Neuronal stem cell (in vitro differentiated cells): ENCODE results near the gene TMEM244.

Experiments used
- DNase-seq: peaks from one replicate; pipeline ENCODE4 v3.0.0-alpha.2; 2013; ENCODE audit warnings: low spot score
- H2AFZ ChIP-seq: one replicate; pipeline ENCODE4 v1.6.1; 2013; ENCODE audit warnings: mild to moderate bottlenecking, low read length, inconsistent platforms
- H2AK5ac ChIP-seq: 2 replicates; pipeline ENCODE4 v1.6.1; 2013; ENCODE audit warnings: low read depth, mild to moderate bottlenecking, inconsistent platforms, low read length, moderate library complexity, mixed read lengths
- H2BK120ac ChIP-seq: 2 replicates; pipeline ENCODE4 v1.6.1; 2013; ENCODE audit warnings: low read depth, mild to moderate bottlenecking, inconsistent platforms, low read length, moderate library complexity, mixed read lengths
- H2BK12ac ChIP-seq: one replicate; pipeline ENCODE4 v1.6.1; 2013; ENCODE audit warnings: low read length, inconsistent platforms
- H2BK15ac ChIP-seq: 2 replicates; pipeline ENCODE4 v1.6.1; 2013; ENCODE audit warnings: mild to moderate bottlenecking, low read length, inconsistent platforms, mixed read lengths
- H2BK5ac ChIP-seq: one replicate; pipeline ENCODE4 v1.6.1; 2013; ENCODE audit warnings: inconsistent platforms, mild to moderate bottlenecking, low read length, moderate library complexity
- H3K14ac ChIP-seq: one replicate; pipeline ENCODE4 v1.6.1; 2013; ENCODE audit warnings: low read length, inconsistent platforms
- H3K18ac ChIP-seq: 2 replicates; pipeline ENCODE4 v1.6.1; 2013; ENCODE audit warnings: low read length, inconsistent platforms
- H3K23ac ChIP-seq: 2 replicates; pipeline ENCODE4 v1.6.1; 2013; ENCODE audit warnings: low read depth, mild to moderate bottlenecking, mixed read lengths, low read length, inconsistent platforms; ENCODE audit not compliant: poor library complexity
- H3K27ac ChIP-seq: replicated peaks from 3 replicates; pipeline ENCODE4 v1.5.1; 2013; ENCODE audit warnings: low read length, inconsistent platforms
- H3K27me3 ChIP-seq, 3 experiments: 2 replicates each; pipeline ENCODE4 v1.6.1; 2013; ENCODE audit warnings: low read length in 3 of 3, mild to moderate bottlenecking in 2 of 3, inconsistent platforms in 1 of 3, low read depth in 1 of 3, mixed read lengths in 1 of 3, moderate library complexity in 1 of 3; ENCODE audit not compliant: control insufficient read depth in 3 of 3, insufficient read depth in 3 of 3
- H3K36me3 ChIP-seq, 2 donors: replicated peaks in 1 of 2; 2 replicates each; pipeline ENCODE4 v1.6.1; 2013; ENCODE audit warnings: low read length in 2 of 2; ENCODE audit not compliant: control insufficient read depth in 2 of 2, insufficient read depth in 2 of 2
- H3K4ac ChIP-seq: 2 replicates; pipeline ENCODE4 v1.6.1; 2013; ENCODE audit warnings: inconsistent platforms, mild to moderate bottlenecking, low read length, moderate library complexity
- H3K4me1 ChIP-seq, 2 donors: 1 replicate in 1 of 2; 2 replicates in 1 of 2; pipeline ENCODE4 v1.6.1; 2013; ENCODE audit warnings: low read length in 2 of 2, low read depth in 1 of 2; ENCODE audit not compliant: control insufficient read depth in 2 of 2, insufficient read depth in 1 of 2
- H3K4me2 ChIP-seq: one replicate; pipeline ENCODE4 v1.6.1; 2013; ENCODE audit warnings: mild to moderate bottlenecking, low read length, inconsistent platforms; ENCODE audit not compliant: insufficient read depth, poor library complexity, severe bottlenecking
- H3K4me3 ChIP-seq, 2 donors: 2 replicates each; pipeline ENCODE4 v1.5.1; 2013; ENCODE audit warnings: low read length in 2 of 2, mild to moderate bottlenecking in 2 of 2, inconsistent platforms in 1 of 2, moderate library complexity in 1 of 2
- H3K79me1 ChIP-seq: one replicate; pipeline ENCODE4 v1.6.1; 2013; ENCODE audit warnings: low read depth, mild to moderate bottlenecking, inconsistent platforms, low read length, moderate library complexity
- H3K9ac ChIP-seq: one replicate; pipeline ENCODE4 v1.6.1; 2013; ENCODE audit warnings: mild to moderate bottlenecking, low read depth, low read length, inconsistent platforms; ENCODE audit not compliant: poor library complexity
- H3K9me3 ChIP-seq, 2 donors: replicated peaks in 1 of 2; 2 replicates each; pipeline versions ENCODE3 to v1.6.1; 2013; ENCODE audit warnings: low read length in 2 of 2, mild to moderate bottlenecking in 2 of 2, inconsistent platforms in 1 of 2, low read depth in 1 of 2, mixed read lengths in 1 of 2, moderate library complexity in 1 of 2; ENCODE audit not compliant: control insufficient read depth in 2 of 2, insufficient read depth in 1 of 2
- H4K8ac ChIP-seq: one replicate; pipeline ENCODE4 v1.6.1; 2013; ENCODE audit warnings: low read depth, mild to moderate bottlenecking, inconsistent platforms, low read length, moderate library complexity
- H4K91ac ChIP-seq: one replicate; pipeline ENCODE4 v1.6.1; 2013; ENCODE audit warnings: low read length, low read depth, mild to moderate bottlenecking, inconsistent platforms; ENCODE audit not compliant: poor library complexity
- WGBS, 2 donors: extraction: QIAGEN DNeasy Blood & Tissue Kit; methylation state at CpG; one replicate each; pipeline ENCODE4 v1.1.7; 2013; ENCODE audit warnings: missing lambda C conversion rate in 2 of 2, mixed read lengths in 1 of 2; ENCODE audit not compliant: insufficient read length in 2 of 2, insufficient replicate concordance in 1 of 2; ENCODE audit errors: extremely low coverage in 2 of 2; 5-methylcytosine and 5-hydroxymethylcytosine counted together

The TMEM244 gene

DNA sequence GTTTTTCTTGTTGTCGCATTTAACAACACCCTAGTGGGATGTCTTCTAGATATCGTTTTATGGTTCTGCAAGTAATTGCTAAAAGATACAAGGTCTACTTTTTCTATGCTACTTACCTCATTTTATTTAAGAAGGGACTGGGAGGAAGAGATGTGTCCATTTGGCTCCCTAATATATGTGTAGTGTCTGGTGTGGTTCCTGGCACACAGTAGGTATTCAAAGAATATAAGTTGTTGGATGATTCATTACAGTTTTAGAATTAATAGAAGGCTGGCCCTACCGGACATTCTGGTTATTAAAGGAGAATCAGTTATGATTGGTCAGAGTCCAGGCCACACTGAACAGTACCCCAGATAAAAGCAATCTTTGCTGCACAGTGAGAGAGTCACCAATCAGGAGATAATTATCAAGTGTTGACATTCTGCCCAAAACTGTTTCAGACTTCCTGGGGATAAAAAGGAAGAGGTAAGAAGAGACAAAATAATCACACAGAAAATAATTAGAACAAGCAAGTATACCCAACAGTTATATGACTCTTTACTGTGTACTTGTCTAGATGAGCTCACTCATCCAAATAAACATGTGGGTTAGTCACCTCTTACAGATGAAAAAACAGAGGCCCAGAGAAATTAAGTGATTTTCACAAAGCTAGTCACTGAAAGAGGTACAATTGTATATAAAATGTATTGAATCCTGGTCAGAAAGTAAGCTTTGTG lies 7.0 kb downstream of the TMEM244 start:
- Histone ChIP-seq H2AK5ac (no peak overlapping the region), H3K18ac (no peak overlapping the region), H3K9ac (no peak overlapping the region), H2BK120ac (no peak overlapping the region), H3K4me1 (no peaks in the 10 kb centered on the region), H3K4me2 (no peak overlapping the region), H2BK12ac (no peak overlapping the region), H3K14ac (no peak overlapping the region), H2AFZ (no peak overlapping the region), H3K27me3 (no peaks in the 10 kb centered on the region), H4K91ac (no peak overlapping the region), H2BK5ac (no peak overlapping the region), H3K36me3 (no peaks in the 10 kb centered on the region), H3K4me3 (no peak overlapping the region), H4K8ac (no peak overlapping the region), H3K27ac (no peak overlapping the region), H3K23ac (no peak overlapping the region), H3K4ac (no peak overlapping the region), H3K9me3 (no peaks in the 10 kb centered on the region), H3K79me1 (no peaks in the 10 kb centered on the region), H2BK15ac (no peak overlapping the region)
- DNase-seq = no peak
- WGBS, 2 donors = no CpG with 5 or more reads among the region's 3 CpGs

DNA sequence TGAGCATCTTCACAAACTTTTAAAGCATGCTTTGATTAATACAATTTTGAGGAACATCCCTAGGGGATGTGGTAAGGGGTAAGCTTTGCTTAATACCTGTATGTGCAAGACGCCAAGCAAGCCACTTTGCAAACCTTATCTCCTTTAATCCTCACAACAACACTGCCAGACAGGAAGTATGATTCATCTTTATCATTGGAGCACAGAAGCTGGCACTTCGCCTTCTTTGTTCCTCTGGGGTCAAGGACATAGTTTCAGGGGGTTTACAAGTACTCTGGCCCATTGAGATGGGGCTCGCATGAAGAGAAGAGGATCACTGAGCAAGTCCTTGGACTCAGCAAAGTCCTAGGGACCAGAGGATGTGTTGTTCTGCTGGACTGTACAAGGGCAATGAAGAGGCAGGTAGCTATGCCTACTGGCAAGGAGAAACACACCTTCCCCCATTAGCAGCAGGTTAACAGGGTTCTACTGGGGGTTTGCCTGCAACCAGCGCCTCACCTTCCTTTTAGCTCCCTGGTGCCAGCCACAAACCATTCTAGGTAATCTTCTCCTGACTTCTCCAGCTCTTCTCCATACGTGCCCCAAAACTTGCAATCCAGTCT lies 8.8 kb downstream of the TMEM244 start:
- no peak overlapping the region for H4K91ac ChIP-seq
- H3K36me3 ChIP-seq = no peaks in the 10 kb centered on the region
- no peak overlapping the region for H2AK5ac ChIP-seq
- DNase-seq = no peak
- no peak overlapping the region for H3K4me3 ChIP-seq
- no peak overlapping the region for H3K4me2 ChIP-seq
- no peak overlapping the region for H2BK120ac ChIP-seq
- H3K79me1 ChIP-seq = no peaks in the 10 kb centered on the region
- H3K4ac ChIP-seq = no peak overlapping the region
- H3K27ac ChIP-seq = no peak overlapping the region
- H3K9ac ChIP-seq = no peak overlapping the region
- H3K4me1 ChIP-seq = no peaks in the 10 kb centered on the region
- H3K18ac ChIP-seq = no peak overlapping the region
- no peak overlapping the region for H3K23ac ChIP-seq
- no peaks in the 10 kb centered on the region for H3K9me3 ChIP-seq
- no CpG with 5 or more reads among the region's 5 CpGs for WGBS, 2 donors
- H3K27me3 ChIP-seq = no peaks in the 10 kb centered on the region
- no peak overlapping the region for H2AFZ ChIP-seq
- no peak overlapping the region for H4K8ac ChIP-seq
- H2BK15ac ChIP-seq = no peak overlapping the region
- no peak overlapping the region for H2BK5ac ChIP-seq
- H3K14ac ChIP-seq = no peak overlapping the region
- no peak overlapping the region for H2BK12ac ChIP-seq

DNA sequence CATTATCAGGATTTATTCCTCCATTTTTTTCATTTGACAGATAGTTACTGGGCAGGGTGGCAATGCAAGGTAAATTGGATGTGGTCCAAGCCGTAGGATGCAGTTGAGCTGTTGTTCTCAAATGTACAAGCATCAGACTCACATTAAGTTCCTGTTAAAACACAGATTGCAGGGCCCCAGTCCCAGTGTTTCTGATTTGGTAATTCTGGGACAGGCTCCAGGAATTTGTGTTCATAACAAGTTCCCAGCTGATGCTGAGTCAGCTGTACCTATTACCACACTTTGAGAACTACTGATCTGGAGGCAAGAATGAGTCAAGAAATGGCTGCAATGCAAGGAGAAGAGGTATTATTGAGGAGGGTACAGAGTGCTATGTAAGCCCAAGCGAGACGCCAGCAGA lies 11.7 kb downstream of the TMEM244 start:
- Histone ChIP-seq H3K4me2 (no peak overlapping the region), H4K8ac (no peak overlapping the region), H2BK15ac (no peak overlapping the region), H3K27me3 (no peaks in the 10 kb centered on the region), H2AK5ac (no peak overlapping the region), H2BK12ac (no peak overlapping the region), H3K79me1 (no peaks in the 10 kb centered on the region), H3K9ac (no peak overlapping the region), H4K91ac (no peak overlapping the region), H3K9me3 (no peaks in the 10 kb centered on the region), H3K14ac (no peak overlapping the region), H3K18ac (no peak overlapping the region), H2AFZ (no peak overlapping the region), H3K27ac (no peak overlapping the region), H2BK120ac (no peak overlapping the region), H3K36me3 (no peaks in the 10 kb centered on the region), H3K4me3 (no peak overlapping the region), H2BK5ac (no peak overlapping the region), H3K23ac (no peak overlapping the region), H3K4me1 (no peaks in the 10 kb centered on the region), H3K4ac (no peak overlapping the region)
- WGBS, 2 donors = no CpG with 5 or more reads among the region's 3 CpGs
- no peak for DNase-seq

DNA sequence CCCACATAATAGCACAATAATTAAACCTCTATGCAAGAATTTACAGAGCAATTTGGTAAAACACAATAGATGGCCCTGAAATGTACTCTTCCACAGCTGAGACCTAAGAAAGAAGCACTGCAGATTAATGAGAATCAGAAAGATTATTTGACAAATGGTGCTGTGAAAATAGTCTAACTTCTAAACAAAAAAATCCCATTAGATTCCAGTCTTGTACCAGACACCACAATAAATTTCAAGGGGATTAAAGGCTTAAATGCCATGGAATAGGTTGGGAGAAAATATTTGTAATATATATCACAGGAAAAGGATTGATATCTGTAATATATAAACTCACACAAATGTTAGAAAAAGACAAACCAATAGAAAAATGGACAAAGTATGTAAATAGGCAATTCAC lies 14.4 kb downstream of the TMEM244 start:
- Histone ChIP-seq H2BK12ac (no peak overlapping the region), H3K79me1 (no peaks in the 10 kb centered on the region), H3K4me3 (no peak overlapping the region), H3K9ac (no peak overlapping the region), H3K18ac (no peak overlapping the region), H3K27me3 (no peaks in the 10 kb centered on the region), H3K4ac (no peak overlapping the region), H3K4me1 (no peaks in the 10 kb centered on the region), H2BK5ac (no peak overlapping the region), H2AK5ac (no peak overlapping the region), H4K8ac (no peak overlapping the region), H4K91ac (no peak overlapping the region), H3K23ac (no peak overlapping the region), H2BK15ac (no peak overlapping the region), H3K4me2 (no peak overlapping the region), H2BK120ac (no peak overlapping the region), H3K9me3 (no peaks in the 10 kb centered on the region), H3K36me3 (no peaks in the 10 kb centered on the region), H3K27ac (no peak overlapping the region), H2AFZ (no peak overlapping the region), H3K14ac (no peak overlapping the region)
- no peak for DNase-seq
